Trophoblast cell (in vitro differentiated cells and primary cell): ENCODE measurements around the gene XIRP2.

ENCODE experiments used
- DNase-seq, 2 donors: peaks; one replicate each; pipeline ENCODE4 v3.0.0-alpha.2; 2016
- H2AFZ ChIP-seq: 2 replicates; pipeline ENCODE4 v1.6.1; 2013; ENCODE audit warnings: low read length, moderate library complexity, mild to moderate bottlenecking; ENCODE audit not compliant: insufficient read depth, poor library complexity
- H2AK5ac ChIP-seq: 2 replicates; pipeline ENCODE4 v1.6.1; 2013; ENCODE audit warnings: mild to moderate bottlenecking, low read length
- H2BK120ac ChIP-seq: 2 replicates; pipeline ENCODE4 v1.6.1; 2013; ENCODE audit warnings: low read length, mild to moderate bottlenecking, moderate library complexity; ENCODE audit not compliant: insufficient read depth, poor library complexity
- H2BK12ac ChIP-seq: 2 replicates; pipeline ENCODE4 v1.6.1; 2013; ENCODE audit warnings: mild to moderate bottlenecking, low read length, moderate library complexity
- H2BK5ac ChIP-seq: 2 replicates; pipeline ENCODE4 v1.6.1; 2013; ENCODE audit warnings: low read length, low read depth, moderate library complexity, mild to moderate bottlenecking; ENCODE audit not compliant: poor library complexity
- H3K14ac ChIP-seq: 2 replicates; pipeline ENCODE4 v1.6.1; 2013; ENCODE audit warnings: mild to moderate bottlenecking, low read length
- H3K18ac ChIP-seq: 2 replicates; pipeline ENCODE4 v1.6.1; 2013; ENCODE audit warnings: mild to moderate bottlenecking, low read length
- H3K23ac ChIP-seq: 2 replicates; pipeline ENCODE4 v1.6.1; 2013; ENCODE audit warnings: low read length
- H3K27ac ChIP-seq: 2 replicates; pipeline ENCODE4 v1.5.1; 2013; ENCODE audit warnings: low read depth, mild to moderate bottlenecking, inconsistent platforms, low read length, moderate library complexity
- H3K27me3 ChIP-seq: 2 replicates; pipeline ENCODE4 v1.6.1; 2013; ENCODE audit warnings: inconsistent platforms, mild to moderate bottlenecking, low read length, moderate library complexity; ENCODE audit not compliant: insufficient read depth
- H3K36me3 ChIP-seq, 2 experiments: 1 replicate in 1 of 2; 2 replicates in 1 of 2; pipeline ENCODE4 v1.6.1; 2013; ENCODE audit warnings: low read length in 2 of 2, mild to moderate bottlenecking in 2 of 2, moderate library complexity in 1 of 2; ENCODE audit not compliant: insufficient read depth in 2 of 2, control insufficient read depth in 1 of 2
- H3K4ac ChIP-seq: 2 replicates; pipeline ENCODE4 v1.6.1; 2013; ENCODE audit warnings: low read depth, mild to moderate bottlenecking, low read length, moderate library complexity
- H3K4me1 ChIP-seq, 2 experiments: 1 replicate in 1 of 2; 2 replicates in 1 of 2; pipeline ENCODE4 v1.6.1; 2013; ENCODE audit warnings: low read length in 2 of 2, mild to moderate bottlenecking in 2 of 2, moderate library complexity in 1 of 2; ENCODE audit not compliant: insufficient read depth in 2 of 2, control insufficient read depth in 1 of 2
- H3K4me2 ChIP-seq: 2 replicates; pipeline ENCODE4 v1.6.1; 2013; ENCODE audit warnings: inconsistent platforms, mild to moderate bottlenecking, low read length, moderate library complexity
- H3K4me3 ChIP-seq: 2 replicates; pipeline ENCODE4 v1.5.1; 2013; ENCODE audit warnings: mild to moderate bottlenecking, low read depth, low read length, inconsistent platforms
- H3K79me1 ChIP-seq: one replicate; pipeline ENCODE4 v1.6.1; 2013; ENCODE audit warnings: low read length
- H3K79me2 ChIP-seq: 2 replicates; pipeline ENCODE4 v1.6.1; 2013; ENCODE audit warnings: low read length, mild to moderate bottlenecking; ENCODE audit not compliant: control insufficient read depth, insufficient read depth, poor library complexity
- H3K9ac ChIP-seq: 2 replicates; pipeline ENCODE4 v1.6.1; 2013; ENCODE audit warnings: mild to moderate bottlenecking, low read length
- H3K9me3 ChIP-seq: 2 replicates; pipeline ENCODE4 v1.6.1; 2013; ENCODE audit warnings: low read depth, mild to moderate bottlenecking, control low read depth, inconsistent platforms, low read length; ENCODE audit not compliant: insufficient read depth
- H4K12ac ChIP-seq: 2 replicates; pipeline ENCODE4 v1.6.1; 2013; ENCODE audit warnings: low read depth, mild to moderate bottlenecking, low read length, moderate library complexity
- H4K8ac ChIP-seq: 2 replicates; pipeline ENCODE4 v1.6.1; 2013; ENCODE audit warnings: low read depth, mild to moderate bottlenecking, low read length, moderate library complexity
- H4K91ac ChIP-seq: one replicate; pipeline ENCODE4 v1.6.1; 2013; ENCODE audit warnings: low read depth, mild to moderate bottlenecking, low read length, moderate library complexity
- WGBS: extraction: QIAGEN DNeasy Blood & Tissue Kit; methylation state at CpG from one replicate; pipeline ENCODE4 v1.1.7; 2013; ENCODE audit warnings: missing lambda C conversion rate; ENCODE audit not compliant: insufficient read length, insufficient coverage; ENCODE audit errors: extremely low coverage; 5-methylcytosine and 5-hydroxymethylcytosine counted together

XIRP2 gene

GRCh38 chr2:167140330-167140729 is 252.1 kb downstream of the XIRP2 start:
- H4K91ac ChIP-seq: no peak overlapping the region
- WGBS: no CpG with 5 or more reads among the region's 6 CpGs
- H3K9ac ChIP-seq: no peak overlapping the region
- no peaks in the 10 kb centered on the region for H3K9me3 ChIP-seq
- H2AK5ac ChIP-seq: no peak overlapping the region
- no peak overlapping the region for H3K4me2 ChIP-seq
- no peak overlapping the region for H3K18ac ChIP-seq
- H3K27ac ChIP-seq: no peak overlapping the region
- no peaks in the 10 kb centered on the region for H3K27me3 ChIP-seq
- H2BK5ac ChIP-seq: no peak overlapping the region
- H3K4ac ChIP-seq: no peak overlapping the region
- no peak overlapping the region for H3K23ac ChIP-seq
- no peak overlapping the region for H4K8ac ChIP-seq
- no peak overlapping the region for H2BK12ac ChIP-seq
- no peaks in the 10 kb centered on the region for H3K79me1 ChIP-seq
- DNase-seq: no peak
- H2BK120ac ChIP-seq: no peak overlapping the region
- no peaks in the 10 kb centered on the region for H3K4me1 ChIP-seq
- H4K12ac ChIP-seq: no peak overlapping the region
- no peak overlapping the region for H3K4me3 ChIP-seq
- no peak overlapping the region for H2AFZ ChIP-seq
- no peaks in the 10 kb centered on the region for H3K79me2 ChIP-seq
- H3K36me3 ChIP-seq: no peaks in the 10 kb centered on the region
- H3K14ac ChIP-seq: no peak overlapping the region

GRCh38 chr2:167140767-167141166 is 252.5 kb downstream of the XIRP2 start:
- H3K27ac ChIP-seq: no peak overlapping the region

GRCh38 chr2:167142554-167142953 is 254.3 kb downstream of the XIRP2 start:
- Histone ChIP-seq H2BK12ac (no peak overlapping the region), H2BK5ac (no peak overlapping the region), H4K12ac (no peak overlapping the region), H4K8ac (no peak overlapping the region), H2AFZ (no peak overlapping the region), H3K9me3 (no peaks in the 10 kb centered on the region), H3K9ac (no peak overlapping the region), H3K27me3 (no peaks in the 10 kb centered on the region), H4K91ac (no peak overlapping the region), H2AK5ac (no peak overlapping the region), H3K18ac (no peak overlapping the region), H3K23ac (no peak overlapping the region), H3K14ac (no peak overlapping the region), H3K36me3 (no peaks in the 10 kb centered on the region), H3K4me3 (no peak overlapping the region), H3K27ac (no peak overlapping the region), H3K4me2 (no peak overlapping the region), H2BK120ac (no peak overlapping the region), H3K4ac (no peak overlapping the region), H3K4me1 (no peaks in the 10 kb centered on the region), H3K79me1 (no peaks in the 10 kb centered on the region), H3K79me2 (no peaks in the 10 kb centered on the region)
- no peak for DNase-seq
- no CpG with 5 or more reads among the region's 2 CpGs for WGBS

More at GRCh38 chr2:167140767-167141166, 252.5 kb downstream of the XIRP2 start:
- Histone ChIP-seq H3K4me2 (no peak overlapping the region), H3K4me1 (no peaks in the 10 kb centered on the region), H3K27me3 (no peaks in the 10 kb centered on the region), H3K79me1 (no peaks in the 10 kb centered on the region), H3K14ac (no peak overlapping the region), H3K4ac (no peak overlapping the region), H3K79me2 (no peaks in the 10 kb centered on the region), H3K9me3 (no peaks in the 10 kb centered on the region), H3K18ac (no peak overlapping the region), H3K4me3 (no peak overlapping the region), H2AFZ (no peak overlapping the region), H4K12ac (no peak overlapping the region), H3K36me3 (no peaks in the 10 kb centered on the region), H2BK12ac (no peak overlapping the region), H2BK120ac (no peak overlapping the region), H2AK5ac (no peak overlapping the region), H3K9ac (no peak overlapping the region), H4K8ac (no peak overlapping the region), H4K91ac (no peak overlapping the region), H2BK5ac (no peak overlapping the region), H3K23ac (no peak overlapping the region)
- DNase-seq: peak in 1 of 2 donors; percentile 0
- no CpG with 5 or more reads among the region's 4 CpGs for WGBS

GRCh38 chr2:167144179-167144898 is 256.1 kb downstream of the XIRP2 start:
- H3K79me1 ChIP-seq: no peaks in the 10 kb centered on the region
- no peak overlapping the region for H4K12ac ChIP-seq
- H2BK5ac ChIP-seq: no peak overlapping the region
- H4K91ac ChIP-seq: no peak overlapping the region
- no peak overlapping the region for H2AFZ ChIP-seq
- no peaks in the 10 kb centered on the region for H3K79me2 ChIP-seq
- no peak overlapping the region for H2BK12ac ChIP-seq
- H3K4ac ChIP-seq: no peak overlapping the region
- no peak overlapping the region for H3K4me3 ChIP-seq
- H3K9me3 ChIP-seq: no peaks in the 10 kb centered on the region
- H3K14ac ChIP-seq: no peak overlapping the region
- no peak overlapping the region for H3K4me2 ChIP-seq
- no peak for DNase-seq
- H3K27me3 ChIP-seq: no peaks in the 10 kb centered on the region
- H3K9ac ChIP-seq: no peak overlapping the region
- H2BK120ac ChIP-seq: no peak overlapping the region
- no peaks in the 10 kb centered on the region for H3K36me3 ChIP-seq
- WGBS: no CpG with 5 or more reads among the region's 5 CpGs
- H3K4me1 ChIP-seq: no peaks in the 10 kb centered on the region
- no peak overlapping the region for H3K23ac ChIP-seq
- H2AK5ac ChIP-seq: no peak overlapping the region
- no peak overlapping the region for H3K18ac ChIP-seq
- H4K8ac ChIP-seq: no peak overlapping the region
- H3K27ac ChIP-seq: no peak overlapping the region
